LNCAP (cell line): ENCODE measurements around the gene MRPL23.

Source experiments
- CTCF ChIP-seq: fragments of 450-650 bp; IDR thresholded peaks from 2 replicates; pipeline ENCODE4 v1.5.1; 2017; ENCODE audit warnings: mild to moderate bottlenecking

Gene MRPL23

GRCh38 chr11:1937616-1938342 lies 9.4 kb upstream of the MRPL23 start:
- TF ChIP-seq CTCF = no peak

DNA sequence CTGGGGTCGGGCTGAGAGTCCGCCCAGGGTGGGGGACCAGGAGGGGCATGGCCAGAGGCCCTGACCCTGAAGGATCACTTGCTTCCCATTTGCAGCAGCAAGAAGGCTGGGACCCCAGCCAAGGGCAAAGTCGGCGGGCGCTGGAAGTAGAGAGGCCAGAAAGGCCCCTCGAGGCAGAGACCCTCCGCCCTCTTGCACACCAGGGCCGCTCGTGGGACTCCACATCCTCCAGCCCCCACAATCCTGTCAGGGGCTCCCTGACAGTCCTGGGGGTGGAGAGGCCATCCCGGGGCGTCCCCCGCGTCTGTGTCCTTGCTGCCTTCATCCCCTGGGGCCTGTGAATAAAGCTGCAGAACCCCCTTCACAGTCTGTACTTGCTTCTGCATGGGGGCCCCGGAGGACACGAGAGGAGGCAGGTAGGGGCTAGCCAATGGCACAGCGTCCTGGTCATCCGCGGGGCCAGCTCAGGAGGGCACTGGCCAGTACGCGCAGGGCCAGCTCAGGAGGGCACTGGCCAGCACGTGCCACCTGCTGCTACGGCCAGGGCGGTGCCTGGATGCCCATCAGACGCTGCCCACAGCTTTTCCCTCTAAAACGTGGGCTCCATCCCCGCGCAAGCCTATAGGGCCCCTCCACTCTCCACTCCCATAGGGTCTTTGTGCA lies 8.7 kb upstream of the MRPL23 start:
- TF ChIP-seq CTCF = no peak

DNA sequence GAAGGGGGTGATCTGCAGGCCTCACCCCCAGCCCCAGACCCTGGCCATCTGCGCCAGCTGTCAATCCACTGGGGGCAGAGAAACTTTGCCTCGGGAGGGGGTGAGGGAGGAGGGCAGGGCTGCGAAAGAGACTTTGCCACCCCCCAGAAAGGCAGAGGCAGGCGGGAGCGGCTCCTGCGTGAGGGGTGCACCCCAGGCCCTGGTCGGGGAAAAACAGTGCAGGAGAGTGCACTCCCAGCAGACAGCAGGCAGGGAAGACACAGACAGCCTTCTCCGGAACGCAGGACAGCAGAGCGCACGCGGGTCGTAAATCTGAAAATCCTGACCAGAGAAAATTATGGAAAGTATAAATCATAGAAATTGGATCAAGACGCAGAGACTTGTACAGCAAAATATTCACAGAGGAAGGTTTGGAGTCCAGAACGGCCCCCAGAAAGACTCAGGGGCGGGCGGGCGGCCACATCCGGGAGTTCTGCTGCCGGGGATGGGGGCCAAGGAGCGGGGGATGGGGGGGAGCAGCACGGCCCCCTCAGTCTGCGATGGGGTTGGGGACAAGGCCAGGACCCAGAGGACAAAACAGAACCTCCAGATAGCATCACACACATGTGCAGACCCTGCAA lies 8.0 kb upstream of the MRPL23 start:
- TF ChIP-seq CTCF = no peak

- no peak for TF ChIP-seq CTCF
Measured at GRCh38 chr11:1942558-1943260, 4.4 kb upstream of the MRPL23 start.

GRCh38 chr11:1943576-1943975 lies 3.6 kb upstream of the MRPL23 start:
- TF ChIP-seq CTCF = no peak

- TF ChIP-seq CTCF = no peak
Measured at GRCh38 chr11:1943977-1944376, 3.2 kb upstream of the MRPL23 start.

- TF ChIP-seq CTCF = no peak
Measured at GRCh38 chr11:1947592-1948237, 583 bp downstream of the MRPL23 start.
